Neural cell (in vitro differentiated cells): ENCODE results near the gene PLK2.

Experiments
- CTCF ChIP-seq: fragments of 450-650 bp; IDR thresholded peaks from 2 replicates; pipeline ENCODE4 v1.5.1; 2014; ENCODE audit warnings: antibody characterized with exemption, mild to moderate bottlenecking, moderate library complexity; ENCODE audit not compliant: poor library complexity, severe bottlenecking
- RAD21 ChIP-seq: fragments of 450-650 bp; conservative IDR thresholded peaks from 2 replicates; pipeline ENCODE4 v1.6.1; 2014; ENCODE audit warnings: antibody characterized with exemption, mild to moderate bottlenecking, moderate library complexity

- TF ChIP-seq CTCF (no peak), RAD21 (no peak)
Measured at GRCh38 chr5:58504766-58505165, 44.9 kb upstream of the PLK2 start.
